NCI-H1417 (cell line): ENCODE results near the gene TPCN1.
A peak's percentile ranks its signal among the peaks of the same experiment; 100 is the strongest.

Experiments
- DNase-seq, 3 experiments: peaks; one replicate each; lab custom pipeline; 2025; lab: John Stamatoyannopoulos, UW

Gene TPCN1

DNA sequence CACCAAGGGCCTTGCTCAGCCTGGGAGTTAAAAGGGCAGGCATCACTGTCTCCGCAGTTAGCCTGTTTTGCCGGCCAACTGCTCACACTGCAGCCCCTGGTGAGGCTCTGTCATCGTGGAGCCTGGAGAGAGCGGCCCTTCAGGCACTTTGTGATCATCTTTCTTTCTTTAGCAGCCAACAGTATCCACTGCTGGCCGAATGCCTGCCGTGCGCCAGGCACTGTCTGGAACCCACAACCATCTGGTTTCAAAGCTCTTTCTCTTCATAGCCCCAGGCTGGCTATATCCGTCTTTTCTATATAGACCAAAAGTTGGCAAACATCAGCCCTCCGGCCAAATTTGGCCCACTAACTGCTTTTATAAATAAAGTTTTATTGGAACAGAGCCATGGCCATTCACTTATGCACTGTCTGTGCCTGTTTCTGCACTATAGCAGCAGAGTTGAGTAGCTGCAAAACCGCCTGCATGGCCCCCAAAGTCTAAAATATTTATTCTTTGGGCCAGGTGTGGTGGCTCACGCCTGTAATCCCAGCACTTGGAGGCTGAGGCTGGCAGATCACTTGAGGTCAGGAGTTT, 84.1 kb downstream of the TPCN1 start:
- no peak for DNase-seq

DNA sequence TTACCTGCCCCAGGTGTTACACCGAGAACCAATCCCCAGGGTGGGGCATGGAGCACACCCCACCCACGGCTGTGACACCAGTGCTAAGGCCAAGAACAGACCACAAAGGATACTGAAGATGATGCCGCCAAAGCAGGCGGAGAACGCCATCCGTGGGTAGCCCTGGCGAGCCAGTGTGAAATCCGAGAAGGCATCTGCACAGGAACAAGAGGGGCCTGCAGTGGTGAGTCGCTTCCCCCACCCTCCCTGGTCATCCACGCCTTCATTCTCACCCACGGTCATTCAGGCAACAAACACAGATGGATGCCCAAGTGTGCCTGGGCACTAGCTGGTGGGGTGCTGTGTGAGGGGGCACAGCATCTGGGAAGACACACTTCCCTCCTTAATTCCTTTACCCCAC, 85.1 kb downstream of the TPCN1 start:
- peak in 2 of 3 experiments; percentile 5 to 20 for DNase-seq

DNA sequence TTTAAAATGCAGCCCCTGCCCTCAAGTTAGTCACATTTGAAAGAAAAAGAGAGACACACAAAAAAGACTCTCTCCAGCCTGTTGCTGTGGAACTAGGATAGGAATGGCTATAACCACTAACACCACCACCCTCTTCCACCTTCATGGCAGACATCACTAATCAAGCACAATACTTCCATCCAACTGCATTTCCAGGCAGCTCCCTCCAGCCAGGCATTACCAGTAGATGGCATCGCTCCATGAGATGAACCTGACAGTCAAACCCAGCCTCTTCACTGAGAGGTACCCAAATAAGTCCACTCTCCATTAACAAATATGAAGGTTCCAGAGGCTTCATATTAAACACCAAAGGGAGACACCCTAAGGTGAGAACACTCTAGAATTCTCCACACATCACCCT, 89.2 kb downstream of the TPCN1 start:
- DNase-seq: peak in 1 of 3 experiments; percentile 8

GRCh38 chr12:113314121-113314529, 92.9 kb downstream of the TPCN1 start:
- DNase-seq: no peak

- no peak for DNase-seq
Measured at GRCh38 chr12:113315358-113315757, 94.1 kb downstream of the TPCN1 start.

DNA sequence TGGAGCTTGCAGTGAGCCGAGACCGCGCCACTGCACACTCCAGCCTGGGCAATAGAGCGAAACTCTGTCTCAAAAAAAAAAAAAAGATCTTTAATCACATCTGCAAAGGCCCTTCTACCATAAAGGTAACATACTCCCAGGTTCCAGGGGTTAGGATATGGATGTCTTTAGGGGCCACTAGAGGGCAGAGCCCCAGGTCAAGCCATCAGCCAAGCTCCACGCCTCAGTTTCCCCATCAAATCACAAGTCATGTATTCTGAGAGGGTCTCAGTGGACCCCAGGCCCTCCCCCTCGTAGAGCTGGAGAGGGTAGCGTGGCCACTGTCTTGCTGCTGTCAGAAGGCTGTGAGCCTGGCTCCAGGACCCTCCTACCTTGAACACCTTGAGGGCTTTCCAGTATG, 94.9 kb downstream of the TPCN1 start:
- no peak for DNase-seq

- no peak for DNase-seq
Measured at GRCh38 chr12:113317122-113317521, 95.9 kb downstream of the TPCN1 start.

GRCh38 chr12:113318046-113318656, 96.9 kb downstream of the TPCN1 start:
- DNase-seq: no peak

DNA sequence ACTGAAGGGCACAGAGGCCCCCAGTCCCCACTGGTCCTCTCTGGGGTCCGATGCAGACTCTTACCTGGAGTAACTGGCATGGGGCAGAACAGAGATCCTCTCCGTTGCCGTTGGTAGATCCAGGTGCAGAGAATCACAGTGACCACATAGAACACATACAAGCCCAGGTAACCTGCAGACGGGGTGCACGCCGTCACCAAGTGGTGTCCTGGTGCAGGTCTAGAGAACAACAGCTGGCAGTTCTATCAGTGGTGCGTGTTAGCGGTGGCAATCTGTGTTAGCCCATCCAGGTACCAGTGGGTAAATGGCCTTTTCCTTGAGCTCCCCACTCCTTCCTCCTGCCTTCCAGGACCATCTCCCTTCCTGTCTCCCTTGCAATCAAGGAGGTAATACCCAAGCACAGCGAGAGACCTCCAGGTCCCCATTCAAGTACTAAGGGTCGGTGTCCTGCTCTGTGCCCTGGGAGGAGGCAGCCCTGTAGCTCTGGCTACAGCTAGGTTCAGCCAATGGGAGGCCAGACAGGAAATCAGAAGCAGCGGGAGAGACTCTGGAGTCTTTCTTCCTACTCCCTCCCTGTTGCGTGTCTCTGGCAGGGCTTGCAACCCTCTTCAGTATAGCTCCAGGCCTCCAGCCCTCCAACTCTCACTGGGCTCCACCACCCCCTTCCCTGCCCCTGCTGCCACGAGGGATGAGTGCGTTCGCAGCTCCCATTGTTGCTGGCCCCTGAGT, 97.8 kb downstream of the TPCN1 start:
- DNase-seq: no peak

DNA sequence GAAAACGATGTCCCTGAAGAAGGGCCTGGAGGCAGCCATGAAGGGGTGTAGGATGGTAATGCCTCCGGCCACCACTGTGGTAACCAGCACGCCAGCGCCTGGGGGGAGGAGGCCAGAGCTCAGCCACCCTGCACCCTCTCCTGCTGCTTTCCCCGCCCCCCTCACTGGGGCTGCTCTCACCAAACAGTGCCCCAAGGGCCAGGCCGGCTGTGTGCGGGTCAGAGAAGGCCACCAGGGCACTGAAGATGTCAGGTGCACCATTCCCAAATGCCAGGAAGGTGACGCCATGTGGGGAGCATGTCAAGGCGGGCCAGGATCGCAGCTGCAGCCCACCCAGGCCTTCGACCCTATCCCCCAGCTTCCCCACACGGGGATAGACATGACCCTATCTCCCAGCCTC, 99.1 kb downstream of the TPCN1 start:
- no peak for DNase-seq

DNA sequence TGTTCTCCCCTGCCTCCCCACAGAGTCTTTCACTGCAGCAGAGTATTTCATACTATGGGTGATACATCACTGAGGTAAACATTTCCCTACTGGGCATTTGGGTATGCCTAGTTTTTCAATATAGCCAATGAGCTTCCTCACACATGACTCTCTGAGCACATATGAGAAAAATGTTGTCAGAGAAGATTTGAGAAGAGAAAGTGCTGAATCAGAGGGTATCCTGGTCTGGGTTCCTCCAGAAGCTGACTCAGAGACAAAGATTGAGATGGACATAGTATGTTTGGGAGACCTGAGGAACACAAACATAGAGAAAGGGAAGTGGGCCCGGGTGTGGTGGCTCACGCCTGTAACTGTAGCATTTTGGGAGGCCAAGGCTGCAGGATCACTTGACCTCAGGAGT, 101.1 kb downstream of the TPCN1 start:
- no peak for DNase-seq

DNA sequence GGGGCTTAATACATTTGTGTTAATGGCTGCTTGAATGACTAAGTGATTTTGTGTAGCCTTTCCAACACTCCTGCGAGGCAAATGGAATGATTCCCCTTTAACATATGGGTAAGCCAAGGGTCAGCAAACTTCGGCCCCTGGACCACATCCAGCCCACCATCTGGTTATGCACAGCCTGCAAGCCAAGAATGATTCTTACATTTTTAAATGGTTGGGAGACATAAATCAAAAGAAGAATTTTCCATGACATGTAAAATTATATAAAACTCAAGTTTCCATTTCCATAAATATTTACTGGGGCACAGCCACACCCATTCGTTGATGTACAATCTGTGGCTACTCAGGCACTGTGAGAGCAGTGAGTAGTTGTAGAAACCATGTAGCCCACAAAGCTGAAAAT, 104.7 kb downstream of the TPCN1 start:
- no peak for DNase-seq

DNA sequence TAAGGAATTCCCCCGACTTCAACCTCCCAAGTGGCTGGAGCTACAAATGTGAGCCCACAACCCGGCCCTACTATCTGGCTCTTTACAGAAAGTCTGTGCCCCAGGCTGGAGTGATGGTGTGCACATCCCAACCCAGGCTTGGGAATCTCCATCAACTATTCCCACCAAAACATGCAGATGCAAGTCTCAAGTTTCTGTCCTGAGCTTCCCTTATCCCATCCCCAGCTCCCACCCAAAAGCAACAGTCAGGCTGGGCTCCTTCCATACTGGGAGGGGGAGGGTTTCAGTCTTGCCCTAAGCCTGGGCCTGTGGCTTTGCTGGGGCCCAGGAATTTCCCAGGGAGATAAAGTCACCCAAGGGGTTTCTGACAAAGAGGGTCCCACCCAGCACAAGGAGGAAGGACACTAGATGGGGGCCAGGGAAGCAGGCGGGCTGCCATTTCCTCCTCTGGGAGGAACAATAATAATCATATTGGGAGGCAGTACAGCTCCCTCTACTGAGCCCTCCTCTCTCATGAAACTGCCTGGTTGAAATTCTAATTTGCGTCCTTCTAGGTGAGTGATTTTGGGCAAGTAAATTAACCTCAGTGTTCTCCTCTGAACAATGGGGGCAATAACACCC, 105.6 kb downstream of the TPCN1 start:
- no peak for DNase-seq

DNA sequence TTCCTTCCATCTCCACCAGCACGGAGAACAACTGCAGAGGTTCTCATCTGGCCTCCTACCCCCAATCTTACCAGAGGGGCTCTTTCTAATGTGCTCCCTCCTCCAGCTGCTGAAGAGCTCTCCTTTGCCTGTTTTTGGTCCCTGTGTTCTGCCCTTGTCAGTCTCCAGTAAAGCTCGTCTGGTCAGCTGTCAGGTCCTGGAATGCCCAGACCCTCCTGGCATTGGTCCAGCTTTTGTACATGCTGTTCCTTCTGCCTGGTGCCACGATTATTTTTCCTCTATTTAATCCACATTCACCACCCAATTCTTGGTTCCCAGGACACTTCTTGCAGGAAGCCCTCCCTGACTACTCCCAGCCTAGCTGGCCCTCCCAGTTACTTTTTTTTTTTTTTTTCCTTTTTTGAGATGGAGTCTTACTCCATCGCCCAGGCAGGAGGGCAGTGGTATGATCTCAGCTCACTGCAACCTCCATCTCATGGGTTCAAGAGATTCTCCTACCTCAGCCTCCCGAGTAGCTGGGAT, 107.2 kb downstream of the TPCN1 start:
- no peak for DNase-seq

DNA sequence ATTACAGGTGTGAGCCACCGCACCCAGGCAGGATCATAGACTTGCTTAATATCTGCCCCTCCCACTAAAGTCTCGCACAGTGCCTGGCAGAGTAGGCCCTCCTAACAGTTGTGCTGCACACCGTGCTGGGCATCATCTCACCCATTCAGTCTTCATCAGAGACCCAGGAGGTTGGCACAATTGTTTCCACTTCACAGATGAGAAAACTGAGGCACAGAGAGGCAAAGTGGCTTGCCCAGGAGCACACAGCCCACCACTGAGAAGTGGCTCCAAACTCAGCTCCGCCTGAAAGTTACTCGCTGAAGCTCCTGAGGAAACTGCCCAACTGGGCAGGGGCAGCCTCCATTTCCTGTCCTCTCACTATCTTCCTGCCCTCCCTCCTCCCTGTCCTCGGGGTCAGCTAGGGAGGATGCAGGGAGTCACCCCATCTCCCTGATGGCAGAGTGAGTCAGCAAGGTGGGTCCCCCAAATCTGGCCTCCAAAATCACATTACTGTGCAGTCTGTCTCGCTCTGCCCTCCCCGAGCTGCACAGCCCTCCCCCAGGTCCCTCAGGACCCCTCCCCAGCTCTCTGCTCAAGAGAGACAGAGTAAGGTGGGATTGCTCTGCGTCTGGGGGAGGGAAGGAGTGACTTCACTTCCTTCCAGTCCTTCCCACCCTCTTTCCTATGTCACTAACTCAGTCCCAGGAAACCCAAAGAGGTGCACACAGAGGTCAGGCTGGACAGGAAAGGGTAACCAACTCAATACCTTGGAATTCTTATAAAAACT, 107.9 kb downstream of the TPCN1 start:
- no peak for DNase-seq

DNA sequence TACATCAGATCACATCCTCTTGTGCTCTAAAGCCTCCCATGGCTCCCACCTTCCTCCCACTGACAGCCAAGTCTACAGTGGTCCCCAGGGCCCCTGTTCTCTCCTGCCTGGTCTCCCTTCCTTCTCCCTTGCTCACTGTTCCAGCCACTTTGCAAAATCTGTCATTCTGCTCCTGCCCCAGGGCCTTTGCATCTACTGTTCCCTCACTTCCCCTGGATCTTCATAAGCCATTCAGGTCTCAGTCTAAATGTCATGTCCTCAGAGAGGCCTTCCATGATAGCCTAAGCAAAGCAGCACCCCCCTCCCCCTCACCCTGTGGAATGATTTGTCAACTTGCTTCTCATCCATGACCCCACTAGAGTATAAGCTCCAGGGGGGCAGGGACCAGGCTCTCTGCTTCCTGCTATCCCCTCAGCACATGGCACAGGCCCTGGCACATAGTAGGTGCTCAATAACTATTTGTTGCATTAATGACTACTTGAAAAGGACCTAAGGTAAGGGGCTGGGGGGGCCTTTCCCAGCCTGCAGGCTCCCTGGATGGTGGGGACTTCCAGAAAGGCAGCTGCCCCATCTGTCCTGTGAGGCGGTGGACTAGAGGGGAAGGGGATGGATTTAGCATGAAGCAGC, 108.6 kb downstream of the TPCN1 start:
- no peak for DNase-seq

- DNase-seq: no peak
Measured at GRCh38 chr12:113330505-113330904, 109.2 kb downstream of the TPCN1 start.

DNA sequence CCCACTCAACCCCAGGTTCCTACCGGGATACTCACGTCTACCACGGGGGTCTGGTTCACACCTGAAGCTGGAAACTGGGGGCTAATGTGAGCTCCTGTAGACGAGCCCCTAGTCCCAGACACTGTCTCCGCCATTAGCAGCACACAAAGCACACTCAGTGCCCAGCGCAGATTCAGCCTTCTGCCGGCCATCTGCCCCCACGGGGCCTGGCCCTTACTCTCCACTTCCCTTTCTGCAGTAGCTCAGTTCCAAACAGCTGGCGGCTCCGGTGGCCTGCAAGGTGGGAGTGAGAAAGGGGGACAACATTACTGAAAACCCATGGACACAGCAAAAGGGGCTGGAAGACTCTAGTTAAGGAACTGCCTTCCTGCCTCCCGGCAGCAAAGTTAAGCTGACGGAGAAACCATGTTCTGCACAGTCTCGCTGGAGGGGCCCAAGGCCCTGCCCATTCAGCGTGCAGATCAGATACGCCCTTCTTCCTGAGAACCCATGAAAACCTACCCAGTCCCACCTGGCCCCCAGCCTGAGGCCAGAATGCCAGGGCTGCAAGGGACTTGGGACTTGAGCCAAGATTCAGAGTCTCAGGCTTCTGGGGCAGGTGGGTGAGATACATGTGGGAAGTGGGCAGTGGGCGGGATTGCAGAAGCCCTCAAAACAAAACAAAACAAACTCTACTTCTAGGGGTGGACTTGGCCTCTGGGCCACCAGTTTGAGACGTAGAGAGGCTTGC, 111.6 kb downstream of the TPCN1 start:
- no peak for DNase-seq

DNA sequence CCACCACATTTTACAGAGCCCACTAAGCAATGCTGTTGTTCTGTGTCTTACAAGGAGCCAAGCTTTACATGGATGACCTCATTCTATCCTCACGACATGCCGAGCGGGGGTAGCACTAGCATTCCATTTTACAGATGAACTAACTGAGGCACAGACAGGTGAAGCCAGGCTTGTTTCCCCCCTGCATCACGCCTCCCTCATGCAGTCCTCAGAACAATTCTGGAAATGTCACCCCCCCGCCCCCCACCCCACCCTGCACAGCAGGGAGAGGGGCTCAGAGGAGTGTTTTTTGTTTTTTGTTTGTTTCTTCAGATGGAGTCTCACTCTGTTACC, 112.1 kb downstream of the TPCN1 start:
- no peak for DNase-seq

GRCh38 chr12:113333877-113334785, 112.9 kb downstream of the TPCN1 start:
- no peak for DNase-seq
